Amygdala (tissue), 56 donors: Measurements from ENCODE around the gene APOB.
"Not testable (repeated sequence)": the region's sequence is repeated elsewhere in the genome, so short reads cannot be mapped to it uniquely, and the experiment has no call there.

Experiments used
- DNase-seq, 56 donors: peaks; one replicate each; lab custom pipeline; 2025; lab: John Stamatoyannopoulos, UW

APOB gene

GRCh38 chr2:21035282-21035973 is 8.4 kb downstream of the APOB start:
- no peak for DNase-seq

GRCh38 chr2:21034972-21035279 is 8.9 kb downstream of the APOB start:
- no peak for DNase-seq

DNA sequence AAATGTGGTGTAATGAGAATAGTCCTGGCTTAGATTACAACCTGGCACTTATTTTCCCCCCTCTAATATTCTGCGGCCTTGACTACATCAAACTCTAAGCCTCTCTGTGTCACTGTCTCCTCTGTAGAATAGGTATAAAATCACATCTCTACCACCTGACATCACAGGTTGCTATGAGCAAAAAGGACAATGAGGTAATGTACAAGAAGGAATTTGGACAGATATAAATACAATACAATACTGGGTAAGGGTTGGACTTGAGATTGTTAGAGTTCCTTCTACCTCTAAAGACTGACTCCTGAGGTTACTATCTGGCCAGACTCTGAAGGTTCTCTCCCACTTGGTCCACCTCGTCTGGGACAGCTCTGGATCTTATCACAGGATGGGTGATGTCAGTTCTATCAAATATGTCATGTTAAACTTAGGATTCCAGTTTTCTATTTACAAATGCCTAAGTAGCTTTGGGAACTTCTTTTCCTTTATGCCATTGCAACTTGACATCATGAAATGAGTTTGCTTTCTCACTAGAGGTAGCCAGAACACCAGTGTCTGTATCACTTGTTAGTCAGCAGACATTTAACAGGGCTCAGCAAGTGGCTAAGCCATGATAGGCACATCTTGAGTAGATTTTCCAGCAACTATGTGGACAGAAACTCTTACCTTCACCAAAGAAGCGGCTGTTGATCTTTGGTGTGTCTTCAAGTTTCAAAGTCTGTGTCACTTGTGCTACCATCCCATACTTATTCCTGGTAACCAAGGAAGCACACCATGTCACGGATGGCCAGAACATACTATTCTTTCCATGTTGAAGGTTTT is 9.5 kb downstream of the APOB start:
- DNase-seq, result no peak

DNA sequence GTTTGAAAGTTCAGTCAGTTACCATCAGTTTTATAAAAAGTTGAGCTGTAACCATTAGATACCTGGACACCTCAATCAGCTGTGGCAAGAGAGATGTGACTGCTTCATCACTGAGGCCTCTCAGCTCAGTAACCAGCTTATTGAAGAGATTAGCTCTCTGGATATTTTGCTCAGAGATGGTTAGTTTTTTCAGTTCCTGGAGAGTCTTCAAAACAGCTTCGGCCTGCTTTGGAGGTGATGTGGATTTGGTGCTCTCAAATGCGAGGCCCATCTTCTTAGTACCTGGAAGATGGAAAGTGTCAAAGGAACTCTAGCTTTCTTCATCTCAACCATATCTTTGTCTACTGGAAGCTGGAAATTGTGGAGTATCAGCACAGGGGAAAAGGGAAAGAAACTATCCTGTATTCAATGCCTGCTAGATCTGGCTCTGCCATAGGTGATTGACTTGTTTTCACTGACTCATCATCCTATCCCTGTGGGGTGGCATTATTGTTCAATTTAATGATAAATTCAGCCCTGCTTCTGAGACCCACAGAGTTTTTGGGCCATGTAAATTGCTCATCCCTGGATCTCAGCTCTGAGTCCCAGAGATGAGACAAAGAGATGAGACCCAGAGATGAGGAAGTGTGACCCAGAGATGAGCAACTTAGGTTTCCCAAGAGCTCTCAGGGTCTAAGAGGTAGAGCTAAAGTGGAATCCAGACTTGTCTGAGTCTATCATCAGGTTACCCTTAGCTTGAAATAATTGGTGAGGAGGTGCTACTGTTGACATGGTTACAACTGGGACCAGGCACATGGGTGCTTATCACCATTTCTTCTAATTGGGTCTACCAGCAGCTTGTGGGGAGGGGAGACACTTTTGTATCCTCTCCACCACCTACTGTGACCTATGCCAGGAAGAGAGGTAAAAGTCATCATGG is 10.4 kb downstream of the APOB start:
- DNase-seq, result no peak

GRCh38 chr2:21032338-21033236 is 11.3 kb downstream of the APOB start:
- DNase-seq, result no peak

- no peak for DNase-seq
Measured at GRCh38 chr2:21030983-21031968, 12.6 kb downstream of the APOB start.

DNA sequence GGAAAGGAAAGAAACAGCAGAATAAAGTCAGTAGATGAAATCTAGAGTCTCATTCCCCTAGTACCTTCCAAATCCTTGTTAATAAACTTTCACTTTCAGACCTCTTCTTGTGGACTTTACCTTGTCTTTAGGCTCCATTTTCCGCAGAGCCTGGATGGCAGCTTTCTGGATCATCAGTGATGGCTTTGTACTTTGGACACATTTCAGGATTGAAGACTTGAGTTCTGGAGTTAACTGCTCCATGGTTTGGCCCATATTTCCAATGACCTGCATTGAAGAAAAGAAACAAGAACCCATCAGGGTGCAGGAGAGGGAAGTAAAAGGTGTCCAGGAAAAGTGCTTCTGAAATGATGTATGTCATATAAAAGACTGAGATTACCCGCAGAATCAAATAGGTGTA is 14.4 kb downstream of the APOB start:
- no peak for DNase-seq

DNA sequence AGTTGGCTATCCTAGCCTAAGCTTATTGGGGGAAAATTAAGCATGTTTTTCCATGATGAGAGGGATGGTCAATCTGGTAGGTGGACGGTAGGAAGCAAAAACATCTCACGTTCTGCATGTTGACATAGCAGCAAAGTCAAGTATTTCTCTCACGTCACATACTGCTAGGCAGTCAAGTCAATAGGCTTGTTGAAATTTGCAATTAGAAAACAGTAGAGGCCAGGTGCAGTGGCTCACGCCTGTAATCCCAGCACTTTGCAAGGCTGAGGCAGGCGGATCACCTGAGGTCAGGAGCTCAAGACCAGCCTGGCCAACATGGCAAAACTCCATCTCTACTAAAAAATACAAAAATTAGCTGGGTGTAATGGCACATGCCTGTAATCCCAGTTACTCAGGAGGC is 14.9 kb downstream of the APOB start:
- not testable (repeated sequence) for DNase-seq

DNA sequence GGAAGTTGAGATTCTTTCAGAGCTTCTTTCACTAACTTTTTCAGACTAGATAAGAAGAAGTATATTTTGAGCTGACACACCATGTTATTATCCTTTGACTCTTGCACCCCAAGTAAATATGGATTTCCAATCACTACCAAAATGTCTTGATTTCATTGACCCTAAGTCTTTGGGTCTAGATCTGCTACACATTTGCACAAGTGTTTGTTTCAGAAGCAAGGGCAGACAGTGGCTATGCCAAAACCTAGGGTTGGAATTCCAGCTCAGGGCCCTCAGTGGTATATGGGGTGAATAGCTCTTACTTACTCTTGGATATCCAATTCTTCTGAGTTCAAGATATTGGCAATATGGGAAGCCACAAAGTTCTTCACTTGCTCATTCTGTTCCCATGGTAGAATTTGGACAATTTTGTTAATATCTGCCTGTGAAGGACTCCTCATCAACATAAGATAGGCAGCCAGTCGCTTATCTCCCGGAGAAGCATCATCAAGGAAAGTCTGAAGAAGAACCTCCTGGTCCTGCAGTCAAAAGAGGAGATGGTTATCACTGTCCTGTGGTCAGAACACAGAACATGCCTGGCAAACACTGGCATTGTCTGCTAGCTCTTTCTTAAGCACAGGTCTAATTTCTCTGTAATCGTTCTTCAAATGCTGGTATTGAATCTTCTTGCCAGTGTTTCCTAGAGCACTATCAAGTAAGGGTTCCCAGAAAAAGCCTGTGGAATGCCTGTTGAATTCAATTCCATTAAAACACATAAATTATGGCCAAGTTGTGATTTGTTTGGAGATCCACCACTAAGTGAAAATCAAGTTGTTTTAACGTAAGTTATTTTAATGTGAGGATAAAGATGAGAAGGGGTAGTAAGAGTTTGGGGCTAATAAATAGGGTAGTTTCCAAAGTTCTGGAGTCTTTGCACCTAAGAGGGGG is 15.6 kb downstream of the APOB start:
- DNase-seq, result no peak

DNA sequence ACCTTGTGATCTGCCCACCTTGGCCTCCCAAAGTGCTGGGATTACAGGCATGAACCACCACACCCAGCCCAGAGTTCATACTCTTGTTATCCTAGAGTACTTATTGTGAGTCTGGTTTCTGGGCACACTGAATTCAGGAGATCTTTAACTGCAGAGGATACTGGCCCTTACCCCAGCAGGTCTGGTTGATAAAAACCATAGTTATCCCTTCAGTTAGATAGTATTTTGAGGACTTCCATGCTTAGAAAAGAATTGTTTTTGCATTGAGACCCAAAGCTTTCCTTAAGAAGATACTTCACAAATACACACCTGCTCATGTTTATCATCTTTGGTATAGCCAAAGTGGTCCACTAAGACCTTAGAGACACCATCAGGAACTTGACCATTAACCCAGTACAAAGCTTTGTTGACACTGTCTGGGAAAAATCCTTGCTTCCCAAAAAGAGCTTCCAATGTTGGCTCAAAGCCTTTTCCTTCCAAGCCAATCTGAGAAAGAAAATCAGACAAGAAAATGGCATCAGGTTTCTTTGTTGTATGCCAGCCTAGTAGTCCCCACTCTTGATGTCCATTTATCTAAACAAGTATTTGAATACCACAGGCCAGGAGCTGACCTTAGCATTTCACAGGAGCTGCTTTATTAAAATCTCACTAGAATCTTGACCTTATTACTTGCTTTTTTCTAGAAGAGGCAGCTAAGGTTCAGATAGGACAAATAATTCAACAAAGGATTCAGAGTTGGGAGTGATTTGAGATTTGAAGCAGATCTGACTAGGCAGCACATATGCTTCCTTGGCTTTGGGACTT is 17.2 kb downstream of the APOB start:
- DNase-seq, result no peak

DNA sequence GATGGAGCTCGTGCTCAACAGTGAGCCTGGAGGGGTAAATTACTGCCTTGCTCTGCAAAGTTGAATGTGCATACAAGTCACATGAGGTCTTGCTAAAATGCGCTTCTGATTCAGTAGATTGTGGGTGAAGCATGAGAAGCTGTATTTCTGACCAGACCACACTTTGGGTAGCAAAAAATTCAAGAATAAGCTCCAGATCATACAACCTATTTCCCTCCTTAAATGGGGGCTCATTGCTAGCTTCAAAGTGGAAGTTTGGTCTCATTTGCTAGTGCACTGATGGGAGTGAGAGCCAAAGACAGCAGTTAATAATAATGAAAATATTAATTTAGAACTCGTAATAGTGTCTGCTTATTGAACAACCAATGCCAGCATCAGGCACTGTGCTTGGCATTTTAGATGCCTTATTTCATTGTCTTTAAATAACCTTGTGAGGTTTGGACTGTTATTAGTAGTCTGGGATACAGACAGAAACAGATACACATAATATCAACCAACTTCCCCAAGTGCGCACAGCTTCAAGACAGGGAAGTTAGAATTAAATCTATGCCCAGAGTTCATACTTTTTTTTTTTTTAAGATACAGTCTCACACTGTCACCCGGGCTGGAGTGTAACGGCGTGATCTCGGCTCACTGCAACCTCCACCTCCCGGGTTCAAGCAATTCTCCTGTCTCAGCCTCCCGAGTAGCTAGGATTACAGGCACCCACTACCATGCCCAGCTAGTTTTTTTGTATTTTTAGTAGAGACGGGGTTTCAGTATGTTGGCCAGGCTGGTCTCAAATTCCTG is 18.0 kb downstream of the APOB start:
- DNase-seq, result no peak

DNA sequence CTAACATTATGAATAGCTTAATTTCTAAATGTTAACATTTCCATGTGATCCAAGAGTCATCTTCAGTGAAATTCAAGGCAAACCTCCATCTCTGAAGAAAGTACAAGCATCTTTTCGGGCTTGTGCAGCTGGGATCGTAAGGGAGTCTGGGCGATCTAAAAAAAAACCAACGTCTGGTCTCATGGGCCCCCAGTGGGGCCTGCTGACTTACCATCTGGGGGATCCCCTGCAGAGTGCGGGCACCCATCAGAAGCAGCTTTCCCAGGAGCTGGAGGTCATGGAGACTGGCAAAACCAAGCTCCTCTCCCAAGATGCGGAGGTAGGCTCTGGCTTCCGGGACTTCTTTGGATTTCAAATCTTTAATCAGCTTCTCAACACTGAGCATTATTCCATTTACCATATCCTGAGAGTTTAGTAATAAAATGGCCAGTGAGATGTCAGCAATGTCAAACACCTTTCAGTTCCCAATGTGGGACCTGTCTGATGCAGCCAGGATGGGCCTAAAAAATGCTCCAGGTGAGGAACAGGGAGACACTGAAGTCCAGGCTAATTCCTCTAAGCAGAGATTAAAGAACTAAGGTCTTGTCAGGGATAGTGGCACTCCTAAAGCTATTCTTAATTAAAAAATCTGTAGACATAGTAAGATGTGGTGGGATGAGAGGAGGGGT is 19.0 kb downstream of the APOB start:
- DNase-seq, result no peak

GRCh38 chr2:21024198-21024597 is 19.7 kb downstream of the APOB start:
- DNase-seq, result no peak

GRCh38 chr2:21023419-21024181 is 20.3 kb downstream of the APOB start:
- DNase-seq, result no peak
